DOHH2 (cell line): ENCODE results near the gene BRD7.

Source experiments
- H3F3A ChIP-seq: fragments of 200-600 bp; sonication (generic), shearing (Covaris generic); 2 replicates; pipeline ENCODE4 v1.6.0; 2016; ENCODE audit warnings: antibody characterized with exemption, mild to moderate bottlenecking; ENCODE audit not compliant: control insufficient read depth, insufficient read depth
- H3K27ac ChIP-seq: fragments of 200-600 bp; sonication (generic); 2 replicates; pipeline ENCODE4 v1.5.1; 2014; ENCODE audit warnings: low read depth, mild to moderate bottlenecking, low read length, moderate library complexity
- H3K27me3 ChIP-seq: fragments of 200-600 bp; sonication (generic); 2 replicates; pipeline ENCODE4 v1.6.1; 2014; ENCODE audit warnings: mild to moderate bottlenecking, low read length, mixed read lengths; ENCODE audit not compliant: control insufficient read depth
- H3K36me3 ChIP-seq: fragments of 200-600 bp; sonication (generic); 2 replicates; pipeline ENCODE4 v1.6.1; 2014; ENCODE audit warnings: mild to moderate bottlenecking, low read length, moderate library complexity, mixed read lengths; ENCODE audit not compliant: control insufficient read depth
- H3K4me1 ChIP-seq: fragments of 200-600 bp; sonication (generic); 2 replicates; pipeline ENCODE4 v1.6.1; 2014; ENCODE audit warnings: mild to moderate bottlenecking, low read length, mixed read lengths; ENCODE audit not compliant: control insufficient read depth
- H3K4me2 ChIP-seq: fragments of 200-600 bp; sonication (generic); 2 replicates; pipeline ENCODE4 v1.6.0; 2014; ENCODE audit warnings: mild to moderate bottlenecking, low read length, moderate library complexity
- H3K4me3 ChIP-seq: fragments of 200-600 bp; sonication (generic); 2 replicates; pipeline ENCODE4 v1.5.1; 2014; ENCODE audit warnings: mild to moderate bottlenecking, low read length, mixed read lengths
- H3K79me2 ChIP-seq: fragments of 200-600 bp; sonication (generic); 2 replicates; pipeline ENCODE4 v1.6.1; 2014; ENCODE audit warnings: mild to moderate bottlenecking, low read length, mixed read lengths; ENCODE audit not compliant: control insufficient read depth
- H3K9me2 ChIP-seq: fragments of 200-600 bp; sonication (generic); replicated peaks from 2 replicates; pipeline ENCODE4 v1.6.1; 2014; ENCODE audit warnings: mild to moderate bottlenecking, low read length, mixed read lengths; ENCODE audit not compliant: control insufficient read depth
- H3K9me3 ChIP-seq: fragments of 200-600 bp; sonication (generic); 2 replicates; pipeline ENCODE4 v1.6.1; 2014; ENCODE audit warnings: antibody characterized with exemption, low read length, mixed read lengths; ENCODE audit not compliant: control insufficient read depth, insufficient read depth
- H4K20me1 ChIP-seq: fragments of 200-600 bp; sonication (generic); 2 replicates; pipeline ENCODE4 v1.6.0; 2014; ENCODE audit warnings: low read depth, mild to moderate bottlenecking, antibody characterized with exemption, low read length, moderate library complexity; ENCODE audit not compliant: control insufficient read depth, insufficient read depth
- CTCF ChIP-seq: fragments of 200-600 bp; sonication (generic); IDR thresholded peaks from one replicate; pipeline ENCODE4 v1.5.1; 2014; ENCODE audit warnings: antibody characterized with exemption, mild to moderate bottlenecking, low read depth, low read length; ENCODE audit not compliant: poor library complexity, severe bottlenecking
- EZH2phosphoT487 ChIP-seq: fragments of 200-600 bp; sonication (generic); IDR thresholded peaks from 2 replicates; pipeline ENCODE4 v1.6.1; 2017; ENCODE audit warnings: borderline replicate concordance, mild to moderate bottlenecking, antibody characterized with exemption, low read length, moderate library complexity, mixed read lengths

BRD7 gene

GRCh38 chr16:50368410-50369132 is at the start of gene BRD7:
Gene BRD7 (minus strand): TSS chr16:50368988. CDS start chr16:50368774, 214 bp downstream.
- no peaks in the 10 kb centered on the region for H3K9me3 ChIP-seq
- H3K27ac ChIP-seq, result no peak within 1 kb of the TSS
- TF ChIP-seq CTCF (no peak), EZH2phosphoT487 (no peak)
- peaks cover 9% of the 10 kb centered on the region for H3F3A ChIP-seq
- peak within 1 kb of the TSS; percentile 86 for H3K4me3 ChIP-seq
- no peaks in the 10 kb centered on the region for H3K9me2 ChIP-seq
- H3K79me2 ChIP-seq, result peaks cover 49% of the 10 kb centered on the region
- peaks cover 29% of the 10 kb centered on the region for H3K4me1 ChIP-seq
- H3K4me2 ChIP-seq, result peak within 1 kb of the TSS; percentile 93
- H3K27me3 ChIP-seq, result no peaks in the 10 kb centered on the region
- H4K20me1 ChIP-seq, result peaks cover 8% of the 10 kb centered on the region
- H3K36me3 ChIP-seq, result peaks cover 44% of the 10 kb centered on the region

DNA sequence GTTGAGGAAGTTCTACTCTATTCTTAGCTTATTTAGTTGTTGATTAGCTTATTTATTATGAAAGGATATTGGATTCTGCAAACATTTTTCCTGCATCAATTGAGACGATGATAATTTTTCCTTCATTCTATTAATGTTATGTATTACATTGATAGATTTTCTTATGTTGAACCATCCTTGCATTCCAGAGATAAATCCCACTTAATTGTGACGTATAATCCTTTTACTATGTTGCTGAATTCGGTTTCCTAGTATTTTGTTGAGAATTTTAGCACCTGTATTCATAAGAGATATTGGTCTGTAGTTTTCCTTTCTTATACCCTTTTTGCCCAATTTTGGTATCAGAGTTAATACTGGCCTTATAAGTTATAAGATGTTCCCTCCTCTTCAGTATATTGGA is 47.6 kb upstream of the BRD7 start:
- Histone ChIP-seq H3K36me3 (no peaks in the 10 kb centered on the region), H3K4me1 (no peaks in the 10 kb centered on the region), H4K20me1 (no peaks in the 10 kb centered on the region), H3K9me3 (peaks cover 9% of the 10 kb centered on the region; the same call in 1 of the 2 replicates), H3F3A (no peaks in the 10 kb centered on the region), H3K9me2 (no peaks in the 10 kb centered on the region), H3K4me3 (no peak overlapping the region), H3K79me2 (no peaks in the 10 kb centered on the region), H3K27me3 (no peaks in the 10 kb centered on the region), H3K4me2 (no peak overlapping the region), H3K27ac (no peak overlapping the region)
- TF ChIP-seq EZH2phosphoT487 (no peak), CTCF (no peak)

DNA sequence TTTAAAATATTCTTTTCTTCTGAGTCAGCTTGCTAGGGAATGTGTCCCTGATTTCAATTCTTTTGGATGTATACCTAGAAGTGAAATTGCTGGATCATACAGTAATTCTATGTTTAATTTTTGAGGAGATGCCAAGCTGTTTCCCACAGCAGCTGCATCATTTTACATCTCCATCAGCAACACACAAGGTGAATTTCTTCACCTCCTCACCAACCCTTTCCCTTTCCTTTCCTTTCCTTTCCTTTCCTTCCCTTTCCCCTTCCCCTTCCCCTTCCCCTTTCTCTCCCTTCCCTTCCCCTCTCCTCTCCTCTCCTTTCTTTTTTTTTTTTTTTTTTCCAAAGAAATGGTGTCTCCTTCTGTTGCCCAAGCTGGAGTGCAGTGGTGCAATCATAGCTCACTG is 45.4 kb upstream of the BRD7 start:
- H3K27me3 ChIP-seq, result no peaks in the 10 kb centered on the region
- peaks cover 4% of the 10 kb centered on the region; the same call in 1 of the 2 replicates for H3K9me3 ChIP-seq
- H3K4me3 ChIP-seq, result no peak overlapping the region
- no peaks in the 10 kb centered on the region for H3K36me3 ChIP-seq
- H3K27ac ChIP-seq, result no peak overlapping the region
- no peaks in the 10 kb centered on the region for H3K9me2 ChIP-seq
- H4K20me1 ChIP-seq, result no peaks in the 10 kb centered on the region
- no peaks in the 10 kb centered on the region for H3K4me1 ChIP-seq
- TF ChIP-seq EZH2phosphoT487 (no peak), CTCF (no peak)
- H3F3A ChIP-seq, result no peaks in the 10 kb centered on the region
- no peak overlapping the region for H3K4me2 ChIP-seq
- no peaks in the 10 kb centered on the region for H3K79me2 ChIP-seq
